Tibial nerve (tissue), 4 donors: ENCODE measurements around the gene STK10. TPM values are rescaled to one million over a fixed set of nuclear protein-coding genes. Genes with fewer than 3 reads are reported as not detected.
"Not testable (repeated sequence)": the region's sequence is repeated elsewhere in the genome, so short reads cannot be mapped to it uniquely, and the experiment has no call there.

Experiments
- DNase-seq, 2 donors: peaks; one replicate each; pipeline ENCODE4 v3.0.0-alpha.2; 2019; ENCODE audit warnings: low spot score in 2 of 2
- H3K27ac ChIP-seq, 4 donors: fragments of 200-600 bp; sonication (generic) in 3 of 4; one replicate each; pipeline ENCODE4 v1.5.1; 2017 to 2019; ENCODE audit warnings: mild to moderate bottlenecking in 1 of 4
- H3K27me3 ChIP-seq, 2 donors: fragments of 200-600 bp; sonication (generic) in 1 of 2; one replicate each; pipeline versions ENCODE4 v1.5.1 to v1.6.0; 2017 to 2019
- H3K36me3 ChIP-seq, 3 donors: fragments of 200-600 bp; sonication (generic); one replicate each; pipeline ENCODE4 v1.5.1; 2018 to 2019
- H3K4me1 ChIP-seq, 4 donors: fragments of 200-600 bp; sonication (generic) in 3 of 4; one replicate each; pipeline ENCODE4 v1.5.1; 2017 to 2019
- H3K4me3 ChIP-seq, 4 donors: fragments of 200-600 bp; sonication (generic) in 3 of 4; one replicate each; pipeline ENCODE4 v1.5.1; 2017 to 2019; ENCODE audit warnings: mild to moderate bottlenecking in 1 of 4, moderate library complexity in 1 of 4
- H3K9me3 ChIP-seq, 4 donors: fragments of 200-600 bp; sonication (generic) in 3 of 4; one replicate each; pipeline ENCODE4 v1.5.1; 2017 to 2019
- CTCF ChIP-seq, 5 experiments: fragments of 200-600 bp in 3 of 5; fragments of 450-650 bp in 2 of 5; sonication (generic) in 3 of 5; IDR thresholded peaks; one replicate each; pipeline ENCODE4 v1.5.1; 2016 to 2019; ENCODE audit warnings: antibody characterized with exemption in 5 of 5, mild to moderate bottlenecking in 3 of 5, moderate library complexity in 2 of 5
- EP300 ChIP-seq, 2 donors: sonication (generic); formaldehyde crosslinking; IDR thresholded peaks; one replicate each; pipeline ENCODE4 v1.6.1; 2017; ENCODE audit warnings: antibody characterized with exemption in 2 of 2, mild to moderate bottlenecking in 1 of 2
- POLR2A ChIP-seq, 2 donors: fragments of 450-650 bp; IDR thresholded peaks; one replicate each; pipeline ENCODE4 v1.6.1; 2017; ENCODE audit warnings: antibody characterized with exemption in 2 of 2, mild to moderate bottlenecking in 2 of 2, moderate library complexity in 2 of 2
- WGBS, 2 donors: methylation state at CpG; one replicate each; pipeline ENCODE4 v1.1.5; 2018; 5-methylcytosine and 5-hydroxymethylcytosine counted together
- total RNA-seq, 4 donors: library from RNA; depleted of rRNA; stranded (reverse); fragments of >200 nt; gene quantifications; one replicate each; pipeline ENCODE4 v1.1.0, GENCODE V29; 2016

STK10 gene
- total RNA-seq, 4 donors from 2014 or later, result 35.4 to 75.6 (median 48.0) TPM

- WGBS, 2 donors, result 82 to 89% methylated on average over 3 of the region's 3 CpGs
- H3K27ac ChIP-seq, result no peak overlapping the region
- H3K36me3 ChIP-seq, result peaks cover 0 to 2% (median 0%) of the 10 kb centered on the region in 3 donors
- TF ChIP-seq POLR2A (IDR thresholded peaks at IDR 0.05), result no peak
- no peak for TF ChIP-seq EP300 (IDR thresholded peaks at IDR 0.05)
- no peak for TF ChIP-seq CTCF (IDR thresholded peaks at IDR 0.05)
- H3K4me3 ChIP-seq, result no peak overlapping the region
- no peaks in the 10 kb centered on the region for H3K27me3 ChIP-seq
- H3K9me3 ChIP-seq, result no peaks in the 10 kb centered on the region
- no peak for DNase-seq
- H3K4me1 ChIP-seq, result peaks cover 0 to 13% (median 0%) of the 10 kb centered on the region in 4 donors
Measured at GRCh38 chr5:172038167-172038566, 149.9 kb downstream of the STK10 start.

GRCh38 chr5:172035049-172035448 lies 153.0 kb downstream of the STK10 start:
- TF ChIP-seq POLR2A (IDR thresholded peaks at IDR 0.05), result no peak
- TF ChIP-seq EP300 (IDR thresholded peaks at IDR 0.05), result no peak
- TF ChIP-seq CTCF (IDR thresholded peaks at IDR 0.05), result no peak
- Histone ChIP-seq H3K27me3 (no peaks in the 10 kb centered on the region), H3K9me3 (no peaks in the 10 kb centered on the region), H3K4me3 (no peak overlapping the region), H3K36me3 (no peaks in the 10 kb centered on the region), H3K27ac (no peak overlapping the region), H3K4me1 (peaks cover 0 to 5% (median 0%) of the 10 kb centered on the region in 4 donors)
- WGBS, 2 donors, result 40 to 55% methylated on average over 2 of the region's 2 CpGs
- DNase-seq, result no peak

- Histone ChIP-seq H3K27me3 (no peaks in the 10 kb centered on the region), H3K4me1 (peaks cover 0 to 6% (median 0%) of the 10 kb centered on the region in 4 donors), H3K27ac (no peak overlapping the region), H3K36me3 (no peaks in the 10 kb centered on the region), H3K4me3 (no peak overlapping the region), H3K9me3 (no peaks in the 10 kb centered on the region)
- TF ChIP-seq EP300 (IDR thresholded peaks at IDR 0.05), result no peak
- TF ChIP-seq CTCF (IDR thresholded peaks at IDR 0.05), result no peak
- TF ChIP-seq POLR2A (IDR thresholded peaks at IDR 0.05), result no peak
- WGBS, 2 donors, result 92 to 100% methylated on average over 4 of the region's 4 CpGs
- DNase-seq, result no peak
Measured at GRCh38 chr5:172031894-172032461, 156.0 kb downstream of the STK10 start.

- Histone ChIP-seq H3K4me3 (no peak overlapping the region), H3K27ac (no peak overlapping the region), H3K4me1 (peaks cover 0 to 6% (median 0%) of the 10 kb centered on the region in 4 donors), H3K36me3 (no peaks in the 10 kb centered on the region), H3K9me3 (no peaks in the 10 kb centered on the region), H3K27me3 (no peaks in the 10 kb centered on the region)
- TF ChIP-seq EP300 (IDR thresholded peaks at IDR 0.05) (no peak), CTCF (IDR thresholded peaks at IDR 0.05) (no peak), POLR2A (IDR thresholded peaks at IDR 0.05) (no peak)
- no peak for DNase-seq
Measured at GRCh38 chr5:172029876-172030275, 158.1 kb downstream of the STK10 start.

- no peak for DNase-seq
- H3K36me3 ChIP-seq, result no peaks in the 10 kb centered on the region
- H3K27me3 ChIP-seq, result no peaks in the 10 kb centered on the region
- H3K4me1 ChIP-seq, result peaks cover 0 to 6% (median 0%) of the 10 kb centered on the region in 4 donors
- no peak overlapping the region for H3K27ac ChIP-seq
- TF ChIP-seq EP300 (IDR thresholded peaks at IDR 0.05) (no peak), CTCF (IDR thresholded peaks at IDR 0.05) (no peak), POLR2A (IDR thresholded peaks at IDR 0.05) (no peak)
- no peak overlapping the region for H3K4me3 ChIP-seq
- no peaks in the 10 kb centered on the region for H3K9me3 ChIP-seq
- WGBS, 2 donors, result 46 to 48% methylated on average over 4 of the region's 4 CpGs
Measured at GRCh38 chr5:172028167-172028566, 159.9 kb downstream of the STK10 start.

- not testable (repeated sequence) for H3K27me3 ChIP-seq, DNase-seq, H3K9me3 ChIP-seq, H3K4me1 ChIP-seq, H3K4me3 ChIP-seq, H3K36me3 ChIP-seq, H3K27ac ChIP-seq
- 84 to 89% methylated on average over 10 of the region's 10 CpGs for WGBS, 2 donors
Measured at GRCh38 chr5:172020110-172020786, 167.8 kb downstream of the STK10 start.
